Endothelial cell of umbilical vein (primary cell): ENCODE measurements around the gene CLNK. TPM values are rescaled to one million over a fixed set of nuclear protein-coding genes. Genes with fewer than 3 reads are reported as not detected.

ENCODE experiments used
- BruUV-seq: library from RNA; stranded (reverse); fragments of 400-500 nt; replicated peaks from 2 replicates; lab custom pipeline; 2021; lab: Mats Ljungman, UMichigan
- CTCF ChIA-PET: fragments of 300-600, 350-600 bp; sonication (Branson Sonifier 250); formaldehyde crosslinking; loops from one replicate; lab custom pipeline; 2021; ENCODE audit warnings: antibody characterized with exemption, inconsistent platforms; lab: Charles Lee
- POLR2A ChIA-PET: fragments of 300-600, 350-600 bp; sonication (Branson Sonifier 250); formaldehyde crosslinking; loops from one replicate; lab custom pipeline; 2021; ENCODE audit warnings: antibody characterized with exemption, inconsistent platforms; lab: Charles Lee
- DNase-seq: peaks from one replicate; pipeline ENCODE4 v3.0.0-alpha.2; 2011; ENCODE audit warnings: low read depth, low spot score
- FAIRE-seq: peaks from 2 replicates; lab custom pipeline; 2011; peaks lifted over from hg19 to GRCh38; lab: Jason Lieb, UNC
- H2AFZ ChIP-seq: 2 replicates; pipeline ENCODE4 v1.6.0; 2012; ENCODE audit warnings: low read depth, low read length, control low read depth, inconsistent platforms
- H3K27ac ChIP-seq: 2 replicates; pipeline ENCODE4 v1.5.1; 2011; ENCODE audit warnings: low read depth, mild to moderate bottlenecking, control low read depth, low read length, moderate library complexity; ENCODE audit not compliant: insufficient read depth
- H3K27me3 ChIP-seq, 2 experiments: 2 replicates each; pipeline versions ENCODE4 v1.6.0 to v1.6.1; 2011; ENCODE audit warnings: low read length in 2 of 2, mixed read lengths in 1 of 2; ENCODE audit not compliant: control insufficient read depth in 2 of 2, insufficient read depth in 2 of 2
- H3K36me3 ChIP-seq, 2 experiments: 2 replicates in 1 of 2; 3 replicates in 1 of 2; pipeline ENCODE4 v1.5.1; 2011; ENCODE audit warnings: low read length in 2 of 2, mild to moderate bottlenecking in 1 of 2, moderate library complexity in 1 of 2; ENCODE audit not compliant: control insufficient read depth in 2 of 2, insufficient read depth in 2 of 2; ENCODE audit errors: extremely low read depth in 1 of 2
- H3K4me1 ChIP-seq: 3 replicates; pipeline ENCODE4 v1.5.1; 2011; ENCODE audit warnings: mild to moderate bottlenecking, low read length; ENCODE audit not compliant: control insufficient read depth, insufficient read depth; ENCODE audit errors: extremely low read depth
- H3K4me2 ChIP-seq: 2 replicates; pipeline ENCODE4 v1.6.1; 2011; ENCODE audit warnings: low read length, control low read depth, mixed read lengths; ENCODE audit not compliant: insufficient read depth
- H3K4me3 ChIP-seq, 3 experiments: fragments of 200-600 bp in 1 of 3; sonication (generic), shearing (Covaris generic) in 1 of 3; replicated peaks in 1 of 3; 2 replicates each; pipeline ENCODE4 v1.5.1; 2011 to 2016; ENCODE audit warnings: control low read depth in 3 of 3, low read length in 3 of 3, mild to moderate bottlenecking in 2 of 3, inconsistent platforms in 1 of 3, low read depth in 1 of 3, moderate library complexity in 1 of 3; ENCODE audit not compliant: insufficient read depth in 1 of 3
- H3K79me2 ChIP-seq: 2 replicates; pipeline ENCODE4 v1.6.0; 2012; ENCODE audit warnings: low read length, inconsistent platforms; ENCODE audit not compliant: control insufficient read depth, insufficient read depth
- H3K9ac ChIP-seq: replicated peaks from 2 replicates; pipeline ENCODE3; 2011; ENCODE audit warnings: low read length, control low read depth; ENCODE audit not compliant: insufficient read depth; ENCODE audit errors: extremely low read depth
- H3K9me1 ChIP-seq: replicated peaks from 3 replicates; pipeline ENCODE4 v1.6.0; 2011; ENCODE audit warnings: mild to moderate bottlenecking, low read length; ENCODE audit not compliant: control insufficient read depth, insufficient read depth; ENCODE audit errors: extremely low read depth
- H3K9me3 ChIP-seq: replicated peaks from 2 replicates; pipeline ENCODE4 v1.5.1; 2012; ENCODE audit warnings: low read length, inconsistent platforms; ENCODE audit not compliant: control insufficient read depth, insufficient read depth
- H4K20me1 ChIP-seq: replicated peaks from 2 replicates; pipeline ENCODE3; 2011; ENCODE audit warnings: mild to moderate bottlenecking, low read length; ENCODE audit not compliant: control insufficient read depth, insufficient read depth; ENCODE audit errors: extremely low read depth
- CTCF ChIP-seq, 2 donors: IDR thresholded peaks; 1 replicate in 1 of 2; 2 replicates in 1 of 2; pipeline ENCODE4 v1.5.1; 2011; ENCODE audit warnings: low read length in 2 of 2, mild to moderate bottlenecking in 2 of 2, moderate library complexity in 2 of 2, control low read depth in 1 of 2, inconsistent platforms in 1 of 2, low read depth in 1 of 2; ENCODE audit not compliant: insufficient read depth in 1 of 2; ENCODE audit errors: extremely low read depth in 1 of 2
- EZH2 ChIP-seq: IDR thresholded peaks from 2 replicates; pipeline ENCODE4 v1.6.1; 2012; ENCODE audit warnings: borderline replicate concordance, low read depth, mild to moderate bottlenecking, moderate library complexity, low read length, inconsistent platforms; ENCODE audit not compliant: severe bottlenecking
- FOS ChIP-seq: IDR thresholded peaks from 2 replicates; pipeline ENCODE4 v1.6.1; 2011; ENCODE audit warnings: mild to moderate bottlenecking, low read length, moderate library complexity, borderline replicate concordance; ENCODE audit not compliant: insufficient read depth
- GATA2 ChIP-seq: IDR thresholded peaks from 2 replicates; pipeline ENCODE4 v1.7.0; 2011; ENCODE audit warnings: low read depth, mild to moderate bottlenecking, moderate library complexity, mixed read lengths, low read length; ENCODE audit not compliant: insufficient read length, insufficient read depth
- JUN ChIP-seq: IDR thresholded peaks from 2 replicates; pipeline ENCODE4 v1.6.1; 2011; ENCODE audit warnings: borderline replicate concordance, low read depth; ENCODE audit not compliant: insufficient read length, insufficient read depth
- MYC ChIP-seq: IDR thresholded peaks from one replicate; pipeline ENCODE4 v1.6.1; 2011; ENCODE audit warnings: mild to moderate bottlenecking, low read depth, low read length
- POLR2A ChIP-seq: IDR thresholded peaks from 2 replicates; pipeline ENCODE4 v1.6.1; 2012; ENCODE audit warnings: low read depth, mild to moderate bottlenecking, control low read depth, low read length
- POLR2AphosphoS5 ChIP-seq: IDR thresholded peaks from 2 replicates; pipeline ENCODE4 v1.6.1; 2012; ENCODE audit warnings: low read depth, mild to moderate bottlenecking, control low read depth, low read length, moderate library complexity; ENCODE audit not compliant: insufficient read depth
- dilution Hi-C: fragments of 300-500 bp; cut with MboI; formaldehyde crosslinking; loops from one replicate; pipeline ENCODE4 v1.15.0; 2019; ENCODE audit warnings: low sequenced_read_pairs; ENCODE audit not compliant: extremely low pct_ligation_motif_present
- intact Hi-C: fragments of 100-400 bp; cut with micrococcal nuclease; formaldehyde crosslinking; loops from one replicate; pipeline ENCODE4 v1.10.0; 2022
- polyA plus RNA-seq, 4 experiments: library from polyadenylated mRNA; depleted of rRNA in 3 of 4; stranded (reverse) in 3 of 4; unstranded in 1 of 4; fragments of >200 nt; gene quantifications; 2 replicates each; pipeline versions ENCODE4 v1.2.1 to v1.2.3, GENCODE V29; 2011 to 2012; ENCODE audit warnings: missing spikeins in 1 of 4
- total RNA-seq: library from RNA; stranded (reverse); gene quantifications from 2 replicates; pipeline ENCODE4 v1.2.3, GENCODE V29; 2021
- TF ChIP-seq, protein P1 (sequence below): IDR thresholded peaks from 2 replicates; pipeline ENCODE4 v1.6.1; 2011; ENCODE audit not compliant: insufficient read depth, insufficient read length

Gene CLNK
- total and polyA plus RNA-seq, 2 donors (not counting 3 experiments of a cell fraction or from before 2014, with no cell fraction given): not detected

- no peaks in the 10 kb centered on the region for H3K9me3 ChIP-seq
- DNase-seq: no peak
- dilution Hi-C loops: no loop called here
- CTCF ChIA-PET: no interaction called here
- H3K9me1 ChIP-seq: no peaks in the 10 kb centered on the region
- no TSS peak for BruUV-seq
- no peak overlapping the region for H2AFZ ChIP-seq
- H3K9ac ChIP-seq: no peak overlapping the region
- intact Hi-C loops: no loop called here
- H3K79me2 ChIP-seq: no peaks in the 10 kb centered on the region
- H3K4me2 ChIP-seq: no peak overlapping the region
- H3K4me1 ChIP-seq: no peaks in the 10 kb centered on the region
- POLR2A ChIA-PET: no interaction called here
- TF ChIP-seq EZH2: no peak
- TF ChIP-seq, protein P1, sequence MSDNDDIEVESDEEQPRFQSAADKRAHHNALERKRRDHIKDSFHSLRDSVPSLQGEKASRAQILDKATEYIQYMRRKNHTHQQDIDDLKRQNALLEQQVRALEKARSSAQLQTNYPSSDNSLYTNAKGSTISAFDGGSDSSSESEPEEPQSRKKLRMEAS: no peak
- no peak for TF ChIP-seq FOS
- TF ChIP-seq MYC: no peak
- no peak for TF ChIP-seq JUN
- no peak for TF ChIP-seq POLR2A
- no peak for TF ChIP-seq GATA2
- TF ChIP-seq CTCF (IDR thresholded peaks at IDR 0.05; ENCODE audit: extremely low read depth in 1 of 2, insufficient read depth in 1 of 2, low read depth in 1 of 2, low read length in 2 of 2): no peak
- TF ChIP-seq POLR2AphosphoS5: no peak
- no peaks in the 10 kb centered on the region for H4K20me1 ChIP-seq
- H3K4me3 ChIP-seq: no peak overlapping the region
- H3K27me3 ChIP-seq: peaks cover 0 to 2% of the 10 kb centered on the region in 2 experiments
- no peak for FAIRE-seq
- no peak overlapping the region for H3K27ac ChIP-seq
- no peaks in the 10 kb centered on the region for H3K36me3 ChIP-seq
Observed at GRCh38 chr4:10643600-10644425, 40.8 kb downstream of the CLNK start.
